ENCODE measurements around the gene KRT35.

The KRT35 gene

GRCh38 chr17:41518789-41519449, 38.0 kb upstream of the KRT35 start, which contains the start of gene KRT15:
KRT15 (minus strand) TSS chr17:41518890; CDS start chr17:41518827, 63 bp downstream.
- no peak for TF ChIP-seq CTCF (IDR thresholded peaks at IDR 0.05; ENCODE audit: borderline replicate concordance, control extremely low read depth, extremely low read depth, insufficient read depth, missing control alignments)
- DNase-seq (ENCODE audit: low spot score), result no peak
- in situ Hi-C loops (cut with MboI; ENCODE audit: low sequenced_read_pairs, unreplicated experiment), result no loop called here

GRCh38 chr17:41518031-41518430, 37.1 kb upstream of the KRT35 start:
- TF ChIP-seq CTCF (IDR thresholded peaks at IDR 0.05; ENCODE audit: borderline replicate concordance, control extremely low read depth, extremely low read depth, insufficient read depth, missing control alignments), result no peak
- in situ Hi-C loops (cut with MboI; ENCODE audit: low sequenced_read_pairs, unreplicated experiment), result no loop called here
- DNase-seq (ENCODE audit: low spot score), result no peak

GRCh38 chr17:41516830-41517283, 35.9 kb upstream of the KRT35 start:
- no peak for TF ChIP-seq CTCF (IDR thresholded peaks at IDR 0.05; ENCODE audit: borderline replicate concordance, control extremely low read depth, extremely low read depth, insufficient read depth, missing control alignments)
- in situ Hi-C loops (cut with MboI; ENCODE audit: low sequenced_read_pairs, unreplicated experiment), result no loop called here
- no peak for DNase-seq (ENCODE audit: low spot score)

- DNase-seq (ENCODE audit: low spot score), result no peak
- in situ Hi-C loops (cut with MboI; ENCODE audit: low sequenced_read_pairs, unreplicated experiment), result no loop called here
Measured at GRCh38 chr17:41516147-41516829, 35.3 kb upstream of the KRT35 start.

GRCh38 chr17:41513168-41513547, 32.2 kb upstream of the KRT35 start:
- TF ChIP-seq CTCF (IDR thresholded peaks at IDR 0.05; ENCODE audit: borderline replicate concordance, control extremely low read depth, extremely low read depth, insufficient read depth, missing control alignments), result no peak
- DNase-seq (ENCODE audit: low spot score), result no peak
- in situ Hi-C loops (cut with MboI; ENCODE audit: low sequenced_read_pairs, unreplicated experiment), result no loop called here

More at GRCh38 chr17:41516147-41516829, 35.3 kb upstream of the KRT35 start:
- no peak for TF ChIP-seq CTCF (IDR thresholded peaks at IDR 0.05; ENCODE audit: borderline replicate concordance, control extremely low read depth, extremely low read depth, insufficient read depth, missing control alignments)

- in situ Hi-C loops (cut with MboI; ENCODE audit: low sequenced_read_pairs, unreplicated experiment), result no loop called here
- no peak for DNase-seq (ENCODE audit: low spot score)
- no peak for TF ChIP-seq CTCF (IDR thresholded peaks at IDR 0.05; ENCODE audit: borderline replicate concordance, control extremely low read depth, extremely low read depth, insufficient read depth, missing control alignments)
Measured at GRCh38 chr17:41512546-41513167, 31.7 kb upstream of the KRT35 start.
